SH-SY5Y (cell line): ENCODE data around the gene LGALS3BP.

Experiments used
- GATA2 ChIP-seq: IDR thresholded peaks from 2 replicates; pipeline ENCODE4 v1.6.1; 2011; ENCODE audit warnings: mild to moderate bottlenecking, low read depth, low read length
- GATA3 ChIP-seq: IDR thresholded peaks from 2 replicates; pipeline ENCODE4 v1.6.1; 2011; ENCODE audit warnings: low read depth, mild to moderate bottlenecking, low read length, moderate library complexity

- no peak for TF ChIP-seq GATA3
- TF ChIP-seq GATA2: no peak
Measured at GRCh38 chr17:79028496-79029326, 49.0 kb upstream of the LGALS3BP start.
